Measurements from ENCODE around the gene SCN3B. TPM values are rescaled to one million over a fixed set of nuclear protein-coding genes. Genes with fewer than 3 reads are reported as not detected.

SCN3B gene
- total and polyA plus RNA-seq, 2 of the 4 experiments (the other 2 are of a cell fraction) = under 0.01 to 0.03 TPM

DNA sequence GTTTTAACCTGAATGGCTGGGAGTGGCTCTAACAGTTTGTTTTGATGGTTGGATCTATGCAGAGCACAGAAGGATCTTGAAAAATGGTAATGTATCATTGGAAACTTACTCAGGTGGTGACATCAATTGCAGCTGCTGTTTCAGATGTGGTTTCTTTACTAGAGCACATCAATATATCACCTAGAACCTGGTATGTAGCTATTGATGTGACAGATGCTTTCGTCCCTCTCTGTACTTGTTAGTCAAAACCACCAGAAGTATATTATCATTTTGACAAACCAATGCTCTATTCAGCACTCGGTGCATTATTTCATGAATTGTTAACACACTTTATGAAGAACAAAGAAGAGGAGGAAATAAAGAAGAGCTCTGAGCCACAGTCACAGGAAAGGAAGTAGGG is 26.6 kb upstream of the SCN3B start:
- H3K36me3 ChIP-seq (ENCODE audit: control insufficient read depth, insufficient read depth, low read length) = no peaks in the 10 kb centered on the region
- H2BK5ac ChIP-seq (ENCODE audit: low read depth, low read length, poor library complexity, severe bottlenecking) = no peak overlapping the region
- no peak overlapping the region for H3K4ac ChIP-seq (ENCODE audit: low read depth, low read length)
- no peak overlapping the region for H3K18ac ChIP-seq (ENCODE audit: low read depth, low read length)
- H3K27me3 ChIP-seq (ENCODE audit: control insufficient read depth, insufficient read depth, low read length) = no peaks in the 10 kb centered on the region; the same call in none of the 2 replicates
- H4K8ac ChIP-seq (ENCODE audit: low read depth in 2 of 2, low read length in 2 of 2) = no peak overlapping the region
- no peaks in the 10 kb centered on the region for H3K4me1 ChIP-seq (ENCODE audit: control insufficient read depth, insufficient read depth, low read length)
- H2BK120ac ChIP-seq (ENCODE audit: low read depth, low read length) = no peak overlapping the region
- H3K14ac ChIP-seq (replicated peaks; ENCODE audit: low read depth, low read length) = no peak overlapping the region
- H3K9ac ChIP-seq (ENCODE audit: low read depth, low read length) = no peak overlapping the region
- no peak overlapping the region for H3K4me3 ChIP-seq (ENCODE audit: insufficient read depth, low read depth, low read length)
- dilution Hi-C loops (cut with HindIII; ENCODE audit: low sequenced_read_pairs, unreplicated experiment) (no loop called here), in situ Hi-C loops (cut with MboI; ENCODE audit: low sequenced_read_pairs) (no loop called here), intact Hi-C loops (cut with micrococcal nuclease) (no loop called here)
- no peak overlapping the region for H2AFZ ChIP-seq (replicated peaks; ENCODE audit: low read length, poor library complexity)
- H3K4me2 ChIP-seq (ENCODE audit: low read depth, low read length) = no peak overlapping the region
- H3K23ac ChIP-seq (ENCODE audit: low read depth, low read length) = no peak overlapping the region
- no peaks in the 10 kb centered on the region for H3K79me1 ChIP-seq (ENCODE audit: low read depth in 1 of 2, low read length in 2 of 2)
- no peak overlapping the region for H2BK15ac ChIP-seq (ENCODE audit: low read depth, low read length)
- ATAC-seq (ENCODE audit: low read depth) (no peak), DNase-seq (no peak)
- ChIA-PET CTCF (no interaction called here), POLR2A (ENCODE audit: unreplicated experiment) (no interaction called here)
- no peak overlapping the region for H2AK5ac ChIP-seq (ENCODE audit: low read depth, low read length)
- no CpG with 5 or more reads among the region's 2 CpGs for WGBS, 2 experiments (ENCODE audit: extremely low coverage in 2 of 2, insufficient read length in 1 of 2)
- H3K9me1 ChIP-seq (ENCODE audit: insufficient read depth, low read length) = no peaks in the 10 kb centered on the region
- H3K56ac ChIP-seq (ENCODE audit: extremely low read depth, insufficient read depth, low read length) = no peak overlapping the region
- no peaks in the 10 kb centered on the region for H3K9me3 ChIP-seq (ENCODE audit: control insufficient read depth, insufficient read depth, low read length)
- H2BK20ac ChIP-seq (ENCODE audit: low read depth, low read length) = no peak overlapping the region
- no peak overlapping the region for H4K91ac ChIP-seq (ENCODE audit: insufficient read depth, low read depth, low read length)
- H4K5ac ChIP-seq (ENCODE audit: low read depth, low read length) = no peak overlapping the region
- no peaks in the 10 kb centered on the region for H4K20me1 ChIP-seq (ENCODE audit: insufficient read depth, low read length)
- BruUV-seq (replicated peaks) = no TSS peak
- no peak overlapping the region for H3K27ac ChIP-seq (ENCODE audit: insufficient read depth, low read length)
- no peak overlapping the region for H2AK9ac ChIP-seq (replicated peaks; ENCODE audit: low read depth, low read length, poor library complexity)
- TF ChIP-seq MXI1 (IDR thresholded peaks at IDR 0.05; ENCODE audit: borderline replicate concordance, low read depth, low read length) (no peak), MAZ (IDR thresholded peaks at IDR 0.05; ENCODE audit: borderline replicate concordance, low read depth, low read length) (no peak), MAFK (IDR thresholded peaks at IDR 0.05; ENCODE audit: low read depth, low read length) (no peak), CHD1 (IDR thresholded peaks at IDR 0.05; ENCODE audit: low read depth, low read length) (no peak), FOS (IDR thresholded peaks at IDR 0.05; ENCODE audit: low read depth, low read length) (no peak), RAD21 (IDR thresholded peaks at IDR 0.05; ENCODE audit: low read length) (no peak), BHLHE40 (IDR thresholded peaks at IDR 0.05; ENCODE audit: low read depth, low read length) (no peak), CEBPB (IDR thresholded peaks at IDR 0.05; ENCODE audit: low read depth, low read length) (no peak)
- TF ChIP-seq, protein P1, sequence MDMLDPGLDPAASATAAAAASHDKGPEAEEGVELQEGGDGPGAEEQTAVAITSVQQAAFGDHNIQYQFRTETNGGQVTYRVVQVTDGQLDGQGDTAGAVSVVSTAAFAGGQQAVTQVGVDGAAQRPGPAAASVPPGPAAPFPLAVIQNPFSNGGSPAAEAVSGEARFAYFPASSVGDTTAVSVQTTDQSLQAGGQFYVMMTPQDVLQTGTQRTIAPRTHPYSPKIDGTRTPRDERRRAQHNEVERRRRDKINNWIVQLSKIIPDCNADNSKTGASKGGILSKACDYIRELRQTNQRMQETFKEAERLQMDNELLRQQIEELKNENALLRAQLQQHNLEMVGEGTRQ (IDR thresholded peaks at IDR 0.05; ENCODE audit: low read depth, low read length) = no peak
